T1000 (cell line): ENCODE data around the gene MMP17.

Source experiments
- DNase-seq: peaks from one replicate; lab custom pipeline; 2025; ENCODE audit warnings: mixed read lengths; lab: John Stamatoyannopoulos, UW

MMP17 gene

DNA sequence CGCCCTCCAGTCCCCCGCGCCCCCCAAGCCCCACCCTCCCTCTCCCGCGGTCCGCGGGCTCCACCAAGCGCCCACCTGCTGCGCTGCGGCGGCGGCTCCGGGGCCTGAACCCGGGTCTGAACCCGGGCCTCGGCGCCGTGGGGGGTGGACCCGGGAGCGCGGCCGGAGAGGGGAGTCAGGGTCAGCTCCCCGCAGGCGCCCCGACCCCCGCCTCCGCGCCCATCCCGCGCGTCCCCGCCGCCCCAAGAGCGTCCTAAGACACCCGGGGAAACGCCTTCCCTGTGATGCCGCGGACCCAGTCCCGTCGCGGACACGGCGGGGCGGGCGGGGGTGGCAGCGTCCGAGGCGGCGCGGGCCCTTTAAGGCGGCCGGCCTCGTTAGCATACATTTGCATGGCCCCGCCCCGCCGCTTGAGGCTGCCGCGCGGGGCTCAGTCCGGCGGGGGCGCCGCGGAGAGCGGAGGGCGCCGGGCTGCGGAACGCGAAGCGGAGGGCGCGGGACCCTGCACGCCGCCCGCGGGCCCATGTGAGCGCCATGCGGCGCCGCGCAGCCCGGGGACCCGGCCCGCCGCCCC, at the start of gene MMP17:
Gene MMP17 (plus strand): TSS at position 433 of the 574 bp plus-strand sequence. CDS start 102 bp downstream, at position 535.
- DNase-seq, result no peak

DNA sequence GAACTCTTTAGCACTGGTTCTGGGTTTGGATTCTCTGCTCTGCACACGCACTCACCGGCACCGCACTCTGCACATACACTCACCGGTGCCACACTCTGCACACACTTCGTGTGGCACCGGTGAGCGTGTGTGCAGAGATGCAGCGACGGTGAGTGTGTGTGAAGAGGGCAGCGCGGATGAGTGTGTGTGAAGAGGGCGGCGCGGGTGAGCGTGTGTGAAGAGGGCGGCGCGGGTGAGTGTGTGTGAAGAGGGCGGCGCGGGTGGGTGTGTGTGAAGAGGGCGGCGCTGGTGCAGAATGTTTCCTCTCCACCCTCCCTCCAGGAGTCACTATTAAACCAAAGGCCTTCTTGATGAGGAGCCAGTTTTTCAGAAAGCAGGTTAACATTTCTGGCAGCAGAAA, 49.2 kb upstream of the MMP17 start:
- DNase-seq, result no peak

- no peak for DNase-seq
Measured at GRCh38 chr12:131782061-131782460, 46.1 kb upstream of the MMP17 start.

- peak; percentile 16 for DNase-seq
Measured at GRCh38 chr12:131783915-131784541, 44.2 kb upstream of the MMP17 start.

- peak; percentile 7 for DNase-seq
Measured at GRCh38 chr12:131784909-131785762, 43.1 kb upstream of the MMP17 start.

DNA sequence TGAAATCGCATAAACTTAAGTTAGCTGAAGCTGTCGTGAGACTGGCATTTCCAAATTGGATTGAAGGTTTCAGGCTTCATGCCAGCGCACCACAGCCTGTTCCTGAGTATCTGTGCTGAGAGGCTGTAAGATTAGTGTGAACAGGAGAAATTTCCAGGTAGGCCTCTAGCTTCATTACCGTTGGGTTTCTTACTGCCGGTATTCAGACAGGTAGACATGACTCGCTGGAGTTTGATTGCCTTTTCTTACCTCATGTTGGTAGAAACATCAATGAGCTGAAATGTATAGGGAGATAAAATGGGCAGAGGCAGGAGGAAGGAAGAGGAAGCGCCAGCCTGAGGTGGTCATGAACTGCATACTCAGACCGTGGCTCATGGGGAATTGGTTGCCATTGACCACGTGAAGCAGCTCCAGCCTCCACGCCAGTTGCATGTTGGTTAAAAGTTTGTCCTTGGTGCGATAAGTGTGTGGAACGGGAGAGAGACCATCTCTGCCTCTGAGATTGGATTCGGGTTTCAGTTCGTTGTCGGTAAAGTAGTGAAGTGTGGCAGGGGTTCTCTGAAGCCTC, 42.3 kb upstream of the MMP17 start:
- no peak for DNase-seq

DNA sequence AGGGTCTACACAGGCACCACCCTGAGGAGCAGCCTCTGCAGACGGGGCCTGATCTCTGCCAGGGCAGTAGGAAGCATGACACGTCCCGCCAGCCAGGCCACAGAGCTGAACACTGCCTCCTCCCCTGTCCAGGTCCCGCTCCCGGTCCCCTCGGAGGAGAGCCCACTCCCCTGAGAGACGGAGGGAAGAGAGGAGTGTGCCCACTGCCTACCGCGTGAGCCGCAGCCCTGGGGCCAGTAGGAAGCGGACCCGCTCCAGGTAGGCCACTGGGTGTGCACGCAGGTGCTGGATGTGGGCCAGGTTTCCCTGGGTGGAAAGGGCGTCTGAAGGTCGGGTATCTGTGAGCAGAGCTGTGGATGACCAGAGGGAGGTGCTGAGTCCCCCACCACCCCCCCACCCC, 41.9 kb upstream of the MMP17 start:
- no peak for DNase-seq

DNA sequence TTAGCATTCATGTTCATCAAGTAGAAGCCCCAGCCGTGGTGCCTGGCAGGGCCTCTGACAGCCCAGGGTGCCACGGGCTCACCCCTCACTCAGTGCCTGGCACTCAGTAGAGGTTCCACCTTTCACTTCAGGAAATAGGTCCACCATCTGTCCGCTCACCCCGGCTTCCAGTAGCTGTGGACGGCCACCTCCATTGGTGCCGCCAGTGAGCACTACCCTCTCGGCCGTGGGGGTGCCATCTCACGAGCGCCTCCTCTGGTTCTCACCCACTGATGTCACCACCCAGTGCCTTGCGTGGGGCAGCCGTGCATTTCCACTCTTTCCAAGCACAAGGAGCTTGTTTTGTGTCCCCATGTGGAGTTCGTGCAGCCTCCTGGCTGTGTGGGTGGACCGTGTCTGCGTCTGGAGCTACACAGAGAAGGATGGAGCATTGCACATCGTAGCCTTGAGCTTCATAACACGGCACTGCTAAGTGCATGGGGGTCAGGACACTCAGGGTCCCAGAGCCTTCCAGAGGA, 41.0 kb upstream of the MMP17 start:
- no peak for DNase-seq

DNA sequence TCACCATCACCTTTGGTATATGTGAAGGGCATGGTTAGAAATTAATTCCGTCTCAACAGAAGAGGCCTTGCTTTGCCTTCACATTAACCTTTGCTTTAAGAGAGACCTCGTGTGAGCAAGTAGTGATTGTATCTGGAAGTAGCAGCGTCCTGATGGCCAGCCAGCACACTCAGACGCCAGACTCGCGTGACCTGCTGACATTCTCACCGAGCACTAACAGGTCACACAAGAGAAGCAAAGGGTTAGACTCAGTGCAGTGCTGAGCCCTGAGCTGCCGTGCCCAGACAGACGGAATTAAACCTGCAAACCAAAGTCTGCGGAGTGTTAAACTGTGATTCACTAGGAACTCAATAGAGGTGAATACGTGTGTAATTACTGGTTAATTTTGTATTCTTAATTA, 40.1 kb upstream of the MMP17 start:
- DNase-seq, result no peak

DNA sequence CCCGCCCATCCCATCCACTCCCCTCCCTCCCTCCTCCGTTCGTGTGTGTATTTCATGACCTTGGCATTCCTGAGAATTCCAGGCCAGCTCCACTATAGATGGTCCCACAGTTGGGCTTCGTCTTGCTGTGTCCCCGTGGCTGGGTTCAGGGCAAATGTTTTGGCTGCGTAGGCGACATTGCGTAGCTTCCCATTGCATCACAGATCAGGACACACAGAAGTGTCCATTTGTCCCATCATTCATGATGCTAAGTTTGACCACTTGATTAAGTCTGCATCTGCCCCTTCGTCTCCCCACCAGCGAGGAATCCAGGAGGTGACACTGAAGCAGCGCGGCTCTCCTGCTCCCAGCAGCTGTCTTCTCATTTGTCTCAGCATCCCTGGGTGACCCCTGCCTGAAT, 38.6 kb upstream of the MMP17 start:
- no peak for DNase-seq

- no peak for DNase-seq
Measured at GRCh38 chr12:131793243-131794022, 34.8 kb upstream of the MMP17 start.

DNA sequence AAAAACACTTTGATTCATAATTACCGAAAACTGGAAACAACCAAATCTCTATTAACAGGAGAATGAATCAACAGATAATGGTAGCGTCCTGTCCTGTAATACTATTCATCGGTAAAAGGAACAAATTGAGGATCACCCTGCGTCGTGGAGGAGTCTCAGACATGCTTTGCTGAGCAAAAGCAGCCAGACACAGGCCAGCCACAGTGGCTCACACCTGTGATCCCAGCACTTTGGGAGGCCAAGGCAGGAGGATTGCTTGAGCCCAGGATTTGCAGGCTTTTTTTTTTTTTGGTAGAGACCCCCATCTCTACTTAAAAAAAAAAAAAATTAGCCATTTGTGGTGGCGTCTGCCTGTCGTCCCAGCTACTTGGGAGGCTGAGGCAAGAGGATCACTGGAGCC, 34.1 kb upstream of the MMP17 start:
- no peak for DNase-seq

GRCh38 chr12:131794573-131794972, 33.6 kb upstream of the MMP17 start:
- no peak for DNase-seq

GRCh38 chr12:131795064-131795463, 33.1 kb upstream of the MMP17 start:
- DNase-seq, result no peak

- DNase-seq, result no peak
Measured at GRCh38 chr12:131795690-131796410, 32.3 kb upstream of the MMP17 start.

GRCh38 chr12:131796411-131796736, 31.8 kb upstream of the MMP17 start:
- DNase-seq, result no peak

- DNase-seq, result no peak
Measured at GRCh38 chr12:131796754-131797587, 31.2 kb upstream of the MMP17 start.

DNA sequence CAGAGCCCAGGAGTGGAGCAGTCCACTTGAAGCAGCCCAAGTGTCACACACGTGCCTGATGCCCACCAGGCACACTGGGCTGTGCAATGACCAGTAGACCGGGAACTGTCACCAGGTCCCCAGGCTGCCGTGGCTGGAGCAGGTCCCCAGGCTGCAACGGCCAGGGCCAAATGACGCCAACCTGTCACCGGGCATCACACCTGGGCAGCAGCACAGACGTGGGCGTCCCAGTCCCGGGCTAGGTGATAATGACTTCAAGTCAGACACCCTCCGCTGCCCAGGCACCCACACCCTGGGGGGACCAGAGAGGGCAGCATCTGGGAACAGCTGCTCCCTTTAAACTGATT, 30.6 kb upstream of the MMP17 start:
- no peak for DNase-seq

DNA sequence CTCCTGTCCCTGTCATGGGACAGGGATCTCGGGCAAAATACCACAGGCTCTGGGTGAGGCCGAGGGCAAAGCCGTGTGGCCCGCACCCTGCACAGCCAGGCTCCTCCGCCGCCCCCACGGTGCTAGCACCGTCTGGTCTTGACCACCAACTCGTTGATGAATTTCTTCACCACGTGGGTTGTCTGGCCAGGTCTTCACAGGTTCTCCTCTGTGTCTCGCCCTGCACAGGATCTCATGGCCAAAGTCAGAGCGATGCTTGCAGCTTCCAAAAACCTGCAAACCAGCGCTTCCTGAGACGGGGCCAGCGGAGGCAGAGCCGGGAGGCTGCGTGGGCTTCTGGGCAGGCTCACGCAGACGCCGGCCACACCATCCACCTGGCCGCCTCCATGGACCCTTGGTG, 29.0 kb upstream of the MMP17 start:
- DNase-seq, result no peak

GRCh38 chr12:131799828-131800593, 28.2 kb upstream of the MMP17 start:
- DNase-seq, result no peak
